Keratinocyte (primary cell): Measurements from ENCODE around the gene CREB5. TPM values are rescaled to one million over a fixed set of nuclear protein-coding genes. Genes with fewer than 3 reads are reported as not detected.

Experiments used
- DNase-seq: peaks from one replicate; pipeline ENCODE4 v3.0.0-alpha.2; 2011; ENCODE audit warnings: low read depth, missing footprints, low spot score
- FAIRE-seq: peaks from 2 replicates; lab custom pipeline; 2011; peaks lifted over from hg19 to GRCh38; lab: Jason Lieb, UNC
- H2AFZ ChIP-seq: 2 replicates; pipeline ENCODE4 v1.6.0; 2012; ENCODE audit warnings: low read length, control low read depth, inconsistent platforms; ENCODE audit not compliant: control insufficient read depth
- H3K27ac ChIP-seq: 2 replicates; pipeline ENCODE4 v1.5.1; 2011; ENCODE audit warnings: low read length; ENCODE audit not compliant: control insufficient read depth, insufficient read depth
- H3K27me3 ChIP-seq: 3 replicates; pipeline ENCODE4 v1.6.0; 2011; ENCODE audit warnings: low read length; ENCODE audit not compliant: control insufficient read depth, insufficient read depth; ENCODE audit errors: extremely low read depth
- H3K36me3 ChIP-seq, 2 experiments: 2 replicates in 1 of 2; 3 replicates in 1 of 2; pipeline ENCODE4 v1.5.1; 2011; ENCODE audit warnings: low read length in 2 of 2, mild to moderate bottlenecking in 1 of 2; ENCODE audit not compliant: control insufficient read depth in 2 of 2, insufficient read depth in 2 of 2; ENCODE audit errors: extremely low read depth in 1 of 2
- H3K4me1 ChIP-seq: 3 replicates; pipeline ENCODE4 v1.5.1; 2011; ENCODE audit warnings: low read length; ENCODE audit not compliant: control insufficient read depth, insufficient read depth; ENCODE audit errors: extremely low read depth
- H3K4me2 ChIP-seq: 3 replicates; pipeline ENCODE4 v1.6.0; 2011; ENCODE audit warnings: low read depth, low read length; ENCODE audit not compliant: control insufficient read depth, insufficient read depth; ENCODE audit errors: extremely low read depth
- H3K4me3 ChIP-seq, 3 experiments: fragments of 200-600 bp in 1 of 3; sonication (generic) in 1 of 3; 2 replicates in 2 of 3; 3 replicates in 1 of 3; pipeline ENCODE4 v1.5.1; 2011 to 2016; ENCODE audit warnings: low read length in 3 of 3, mild to moderate bottlenecking in 3 of 3, control low read depth in 2 of 3, inconsistent platforms in 1 of 3, low read depth in 1 of 3, mixed read lengths in 1 of 3, mixed run types in 1 of 3, moderate library complexity in 1 of 3; ENCODE audit not compliant: control insufficient read depth in 2 of 3, insufficient read depth in 2 of 3; ENCODE audit errors: extremely low read depth in 1 of 3
- H3K79me2 ChIP-seq: 2 replicates; pipeline ENCODE4 v1.6.0; 2012; ENCODE audit warnings: low read length; ENCODE audit not compliant: control insufficient read depth, insufficient read depth
- H3K9ac ChIP-seq: 3 replicates; pipeline ENCODE4 v1.6.0; 2011; ENCODE audit warnings: low read length; ENCODE audit not compliant: control insufficient read depth, insufficient read depth; ENCODE audit errors: extremely low read depth
- H3K9me1 ChIP-seq: 3 replicates; pipeline ENCODE4 v1.6.0; 2011; ENCODE audit warnings: low read length; ENCODE audit not compliant: control insufficient read depth, insufficient read depth; ENCODE audit errors: extremely low read depth
- H3K9me3 ChIP-seq: 2 replicates; pipeline ENCODE4 v1.5.1; 2012; ENCODE audit warnings: low read depth, low read length; ENCODE audit not compliant: control insufficient read depth
- H4K20me1 ChIP-seq: 3 replicates; pipeline ENCODE4 v1.6.0; 2011; ENCODE audit warnings: low read length; ENCODE audit not compliant: control insufficient read depth, insufficient read depth; ENCODE audit errors: extremely low read depth
- EZH2 ChIP-seq: IDR thresholded peaks from one replicate; pipeline ENCODE4 v1.6.1; 2012; ENCODE audit warnings: inconsistent platforms, mild to moderate bottlenecking, low read length, moderate library complexity
- dilution Hi-C: fragments of 300-500 bp; cut with MboI; formaldehyde crosslinking; loops from one replicate; pipeline ENCODE4 v1.7.0; 2020; ENCODE audit warnings: low sequenced_read_pairs; ENCODE audit not compliant: extremely low pct_ligation_motif_present
- polyA plus RNA-seq, 5 experiments: library from polyadenylated mRNA; depleted of rRNA in 3 of 5; stranded (reverse) in 3 of 5; stranded (forward) in 1 of 5; unstranded in 1 of 5; fragments of >200 nt; gene quantifications; 1 replicate in 1 of 5; 2 replicates in 3 of 5; 3 replicates in 1 of 5; pipeline versions ENCODE4 v1.2.1 to v1.2.3, GENCODE V29; 2011 to 2012; ENCODE audit warnings: missing spikeins in 2 of 5, low read depth in 1 of 5, low replicate concordance in 1 of 5
- TF ChIP-seq, protein P1 (sequence below), 3 experiments: IDR thresholded peaks in 1 of 3; conservative IDR thresholded peaks in 1 of 3; optimal IDR thresholded peaks in 1 of 3; 2 replicates in 2 of 3; 3 replicates in 1 of 3; pipeline versions ENCODE3 to v1.5.1; 2011; ENCODE audit warnings: low read length in 3 of 3, mild to moderate bottlenecking in 3 of 3, moderate library complexity in 2 of 3, control low read depth in 1 of 3, inconsistent platforms in 1 of 3; ENCODE audit not compliant: insufficient read depth in 2 of 3; ENCODE audit errors: extremely low read depth in 1 of 3

CREB5 gene
- polyA plus RNA-seq, 1 donor (not counting 4 experiments of a cell fraction or from before 2014, with no cell fraction given): 7.9 TPM

DNA sequence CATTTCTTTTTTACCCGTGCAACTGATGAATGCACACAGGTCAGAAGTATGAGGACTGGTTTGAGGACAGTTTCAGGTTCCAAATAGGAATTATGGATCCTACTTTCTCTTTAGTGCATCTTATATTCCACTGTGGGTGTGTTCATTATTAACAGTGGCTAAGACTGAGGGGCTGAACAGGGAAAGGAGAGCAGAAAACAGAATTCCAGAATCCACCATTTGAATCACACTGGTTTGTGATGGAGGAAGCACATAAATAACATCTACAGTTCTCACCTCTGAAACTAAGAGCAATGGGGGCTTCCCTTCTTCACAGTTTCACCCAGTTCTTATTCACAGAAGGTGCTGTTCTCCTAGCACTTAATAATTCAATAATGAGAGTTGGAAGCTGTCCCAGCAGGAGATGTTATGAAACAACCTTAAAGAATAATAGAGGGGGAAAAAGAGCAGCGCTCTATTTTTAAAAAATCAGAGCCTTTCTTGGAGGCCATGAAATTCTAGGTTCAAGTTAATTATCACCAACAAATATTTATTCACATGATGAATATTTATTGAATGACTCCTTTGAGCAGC lies 205.1 kb downstream of the CREB5 start:
- Histone ChIP-seq H3K27me3 (no peaks in the 10 kb centered on the region), H3K9me3 (no peaks in the 10 kb centered on the region), H3K9ac (no peak overlapping the region), H3K9me1 (no peaks in the 10 kb centered on the region), H2AFZ (no peak overlapping the region), H3K4me1 (peaks cover 4% of the 10 kb centered on the region), H3K79me2 (no peaks in the 10 kb centered on the region), H3K4me2 (no peak overlapping the region), H3K27ac (no peak overlapping the region), H4K20me1 (no peaks in the 10 kb centered on the region), H3K4me3 (no peak overlapping the region), H3K36me3 (no peaks in the 10 kb centered on the region)
- FAIRE-seq (no peak), DNase-seq (no peak)
- TF ChIP-seq, protein P1, sequence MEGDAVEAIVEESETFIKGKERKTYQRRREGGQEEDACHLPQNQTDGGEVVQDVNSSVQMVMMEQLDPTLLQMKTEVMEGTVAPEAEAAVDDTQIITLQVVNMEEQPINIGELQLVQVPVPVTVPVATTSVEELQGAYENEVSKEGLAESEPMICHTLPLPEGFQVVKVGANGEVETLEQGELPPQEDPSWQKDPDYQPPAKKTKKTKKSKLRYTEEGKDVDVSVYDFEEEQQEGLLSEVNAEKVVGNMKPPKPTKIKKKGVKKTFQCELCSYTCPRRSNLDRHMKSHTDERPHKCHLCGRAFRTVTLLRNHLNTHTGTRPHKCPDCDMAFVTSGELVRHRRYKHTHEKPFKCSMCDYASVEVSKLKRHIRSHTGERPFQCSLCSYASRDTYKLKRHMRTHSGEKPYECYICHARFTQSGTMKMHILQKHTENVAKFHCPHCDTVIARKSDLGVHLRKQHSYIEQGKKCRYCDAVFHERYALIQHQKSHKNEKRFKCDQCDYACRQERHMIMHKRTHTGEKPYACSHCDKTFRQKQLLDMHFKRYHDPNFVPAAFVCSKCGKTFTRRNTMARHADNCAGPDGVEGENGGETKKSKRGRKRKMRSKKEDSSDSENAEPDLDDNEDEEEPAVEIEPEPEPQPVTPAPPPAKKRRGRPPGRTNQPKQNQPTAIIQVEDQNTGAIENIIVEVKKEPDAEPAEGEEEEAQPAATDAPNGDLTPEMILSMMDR (optimal IDR thresholded peaks at IDR 0.05 in 1 of 3, IDR thresholded peaks at IDR 0.05 in 1 of 3, conservative IDR thresholded peaks at IDR 0.05 in 1 of 3; ENCODE audit: extremely low read depth in 1 of 3, insufficient read depth in 2 of 3, low read length in 3 of 3): no peak
- TF ChIP-seq EZH2: no peak
- dilution Hi-C loops: no loop called here

DNA sequence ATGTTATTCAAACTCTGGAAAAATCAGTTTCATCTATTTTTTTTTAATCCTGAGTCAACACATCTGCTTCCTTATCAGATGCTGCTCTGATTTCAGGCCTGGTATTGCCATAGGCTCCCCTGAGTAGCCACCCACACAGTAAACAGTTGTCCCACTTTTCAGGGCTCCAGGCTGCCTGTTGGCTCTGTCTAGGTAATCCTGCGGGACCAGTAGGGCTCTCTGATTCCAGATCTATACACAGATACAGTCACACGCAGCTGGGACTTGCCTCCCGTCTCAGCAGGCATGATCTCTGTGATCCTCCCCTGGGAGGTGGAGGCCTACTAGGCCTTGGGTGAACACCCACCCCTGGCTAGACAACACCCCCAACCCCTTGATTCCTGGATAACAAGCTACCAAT lies 206.1 kb downstream of the CREB5 start:
- Histone ChIP-seq H2AFZ (no peak overlapping the region), H3K9me3 (no peaks in the 10 kb centered on the region), H3K36me3 (no peaks in the 10 kb centered on the region), H3K27ac (no peak overlapping the region), H3K79me2 (no peaks in the 10 kb centered on the region), H3K4me3 (no peak overlapping the region), H3K9me1 (no peaks in the 10 kb centered on the region), H3K4me1 (no peaks in the 10 kb centered on the region), H3K27me3 (no peaks in the 10 kb centered on the region), H3K4me2 (no peak overlapping the region), H3K9ac (no peak overlapping the region), H4K20me1 (no peaks in the 10 kb centered on the region)
- FAIRE-seq (no peak), DNase-seq (no peak)
- dilution Hi-C loops: no loop called here
- no peak for TF ChIP-seq EZH2
- TF ChIP-seq, protein P1 (optimal IDR thresholded peaks at IDR 0.05 in 1 of 3, IDR thresholded peaks at IDR 0.05 in 1 of 3, conservative IDR thresholded peaks at IDR 0.05 in 1 of 3; ENCODE audit: extremely low read depth in 1 of 3, insufficient read depth in 2 of 3, low read length in 3 of 3): no peak
